Left lung (tissue), 10 donors: ENCODE results near the gene PTGER3. TPM values are rescaled to one million over a fixed set of nuclear protein-coding genes. Genes with fewer than 3 reads are reported as not detected.
A peak's percentile ranks its signal among the peaks of the same experiment; 100 is the strongest.

Experiments
- ATAC-seq: fragments of 200-7000 bp; cut with Tn5 transposase; one replicate; pipeline ENCODE4 v1.9.1; 2020; ENCODE audit warnings: moderate library complexity
- DNase-seq, 4 donors: peaks; one replicate each; pipeline ENCODE4 v3.0.0-alpha.2; 2013 to 2020
- H3K27ac ChIP-seq, 2 donors: fragments of 200-600 bp; sonication (generic) in 1 of 2; one replicate each; pipeline versions ENCODE4 v1.5.0 to v1.8.0; 2020 to 2021
- H3K27me3 ChIP-seq, 2 donors: fragments of 200-600 bp; sonication (generic) in 1 of 2; one replicate each; pipeline versions ENCODE4 v1.5.0 to v1.8.0; 2020 to 2021
- H3K36me3 ChIP-seq, 2 donors: fragments of 200-600 bp; sonication (generic) in 1 of 2; one replicate each; pipeline versions ENCODE4 v1.5.0 to v1.8.0; 2020 to 2021
- H3K4me1 ChIP-seq, 2 donors: fragments of 200-600 bp; one replicate each; pipeline ENCODE4 v1.8.0; 2021
- H3K4me3 ChIP-seq, 2 donors: fragments of 200-600 bp; sonication (generic) in 1 of 2; one replicate each; pipeline versions ENCODE4 v1.5.0 to v1.8.0; 2020 to 2021; ENCODE audit warnings: mild to moderate bottlenecking in 1 of 2
- H3K9me3 ChIP-seq, 2 donors: fragments of 200-600 bp; sonication (generic) in 1 of 2; one replicate each; pipeline versions ENCODE4 v1.5.0 to v1.8.0; 2020 to 2021
- CTCF ChIP-seq, 2 donors: fragments of 200-600 bp; sonication (generic) in 1 of 2; IDR thresholded peaks; one replicate each; pipeline versions ENCODE4 v1.5.0 to v1.8.0; 2021; ENCODE audit warnings: antibody characterized with exemption in 2 of 2
- intact Hi-C, 2 donors: fragments of 100-400 bp; cut with DNase I; formaldehyde crosslinking; loops; one replicate each; pipeline versions ENCODE4 v1.11.2 to v1.14.2; 2022
- polyA plus RNA-seq, 6 donors: library from polyadenylated mRNA; unstranded; fragments of 120-200 nt; gene quantifications; one replicate each; pipeline ENCODE4 v1.2.1, GENCODE V29; 2013; ENCODE audit not compliant: insufficient read length in 6 of 6
- total RNA-seq, 2 donors: library from RNA; stranded (reverse); fragmentation: NEBNext Ultra II Directional; extraction: Animal tissue kit (Norgen Biotek cat#: 25700); gene quantifications; one replicate each; pipeline ENCODE4 v1.2.1, GENCODE V29; 2021
- donor health status: DM: no; HTN: yes; CAD: no.
- donor health status: DM: no; HTN: no; CAD: no.

PTGER3 gene
- total and polyA plus RNA-seq, 8 donors: 0.24 to 1.6 (median 0.45) TPM

- peaks cover 0 to 37% of the 10 kb centered on the region in 2 donors for H3K4me1 ChIP-seq
- H3K27ac ChIP-seq: peak overlapping the region; percentile 84 to 91
- no peak for ATAC-seq
- peaks cover 0 to 12% of the 10 kb centered on the region in 2 donors for H3K27me3 ChIP-seq
- peaks cover 0 to 21% of the 10 kb centered on the region in 2 donors for H3K36me3 ChIP-seq
- intact Hi-C loops: no loop called here
- no peaks in the 10 kb centered on the region for H3K9me3 ChIP-seq
- TF ChIP-seq CTCF (IDR thresholded peaks at IDR 0.05): no peak
- peak in 1 of 4 donors; percentile 47 for DNase-seq
- H3K4me3 ChIP-seq: peak overlapping the region; percentile 57 to 88
Observed at GRCh38 chr1:71081697-71082080, 34.1 kb upstream of the PTGER3 start.

GRCh38 chr1:71080739-71081696 lies 33.4 kb upstream of the PTGER3 start, which contains the start of gene ZRANB2:
ZRANB2 (minus strand) TSS chr1:71081035; CDS start chr1:71080995, 40 bp downstream.
- peak; percentile 90 to 94 (median 92) for DNase-seq

GRCh38 chr1:71080230-71080738 lies 32.7 kb upstream of the PTGER3 start:
- Histone ChIP-seq H3K36me3 (peaks cover 0 to 35% of the 10 kb centered on the region in 2 donors), H3K4me3 (peak overlapping the region; percentile 57 to 88), H3K27me3 (peaks cover 0 to 12% of the 10 kb centered on the region in 2 donors), H3K27ac (peak overlapping the region; percentile 84 to 91), H3K4me1 (peaks cover 0 to 37% of the 10 kb centered on the region in 2 donors), H3K9me3 (no peaks in the 10 kb centered on the region)
- ATAC-seq (peak; percentile 66), DNase-seq (peak in 2 of 4 donors; percentile 18 to 24)
- intact Hi-C loops: no loop called here
- TF ChIP-seq CTCF (IDR thresholded peaks at IDR 0.05): no peak

More at GRCh38 chr1:71080739-71081696, 33.4 kb upstream of the PTGER3 start, which contains the start of gene ZRANB2:
- Histone ChIP-seq H3K4me1 (peaks cover 0 to 37% of the 10 kb centered on the region in 2 donors), H3K9me3 (no peaks in the 10 kb centered on the region), H3K4me3 (peak within 1 kb of the TSS; percentile 57 to 88), H3K27ac (peak within 1 kb of the TSS; percentile 84 to 91), H3K27me3 (peaks cover 0 to 12% of the 10 kb centered on the region in 2 donors), H3K36me3 (peaks cover 0 to 28% of the 10 kb centered on the region in 2 donors)
- peak; percentile 97 for ATAC-seq
- TF ChIP-seq CTCF (IDR thresholded peaks at IDR 0.05): peak; percentile 48 to 49
- intact Hi-C loops: no loop called here

GRCh38 chr1:71074681-71075080 lies 27.1 kb upstream of the PTGER3 start:
- ATAC-seq: no peak
- H3K4me1 ChIP-seq: peaks cover 0 to 27% of the 10 kb centered on the region in 2 donors
- DNase-seq: no peak

More at GRCh38 chr1:71074681-71075080, 27.1 kb upstream of the PTGER3 start:
- Histone ChIP-seq H3K9me3 (no peaks in the 10 kb centered on the region), H3K27me3 (no peaks in the 10 kb centered on the region), H3K27ac (no peak overlapping the region), H3K36me3 (peaks cover 0 to 91% of the 10 kb centered on the region in 2 donors), H3K4me3 (no peak overlapping the region)
- no peak for TF ChIP-seq CTCF (IDR thresholded peaks at IDR 0.05)
- intact Hi-C loops: loop anchor here in 1 of 2 donors (10.0 kb wide), 1 partner anchor 830 kb away; no protein-coding TSS in a partner anchor
